OCI-LY1 (cell line): ENCODE measurements around the gene B4GALT2.

ENCODE experiments used
- CTCF ChIP-seq: fragments of 200-600 bp; sonication (generic), shearing (Covaris generic); IDR thresholded peaks from 2 replicates; pipeline ENCODE4 v1.5.1; 2017; ENCODE audit warnings: mild to moderate bottlenecking, antibody characterized with exemption, low read length, moderate library complexity, mixed read lengths
- EZH2 ChIP-seq: fragments of 200-600 bp; sonication (generic), shearing (Covaris generic); IDR thresholded peaks from 2 replicates; pipeline ENCODE4 v1.8.0; 2017; ENCODE audit warnings: borderline replicate concordance, mixed run types, mild to moderate bottlenecking, antibody characterized with exemption, low read length, moderate library complexity, mixed read lengths

DNA sequence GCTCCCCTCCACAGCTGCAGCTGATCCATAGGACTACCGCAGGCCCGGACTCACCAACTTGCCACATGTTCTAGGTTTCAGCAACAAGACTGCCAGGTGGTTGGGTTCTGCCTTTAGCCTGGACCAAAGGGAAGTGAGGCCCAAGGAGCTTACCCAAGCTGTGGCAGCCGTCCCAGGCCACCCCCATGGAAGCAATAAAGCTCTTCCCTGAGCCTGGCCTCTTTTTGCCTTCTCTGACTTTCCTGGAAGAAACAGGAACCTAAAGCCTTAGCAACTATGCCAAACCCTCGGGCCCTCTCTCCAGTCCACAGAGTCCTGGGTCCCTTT is 48.1 kb upstream of the B4GALT2 start:
- TF ChIP-seq CTCF (no peak), EZH2 (no peak)
